H1 (cell line): ENCODE measurements around the gene CASS4. TPM values are rescaled to one million over a fixed set of nuclear protein-coding genes. Genes with fewer than 3 reads are reported as not detected.

Experiments used
- CTCF ChIA-PET: fragments of 300-600 bp; sonication (Branson Sonifier 250); formaldehyde crosslinking; loops from one replicate; lab custom pipeline; 2021; ENCODE audit not compliant: partially characterized antibody; lab: Charles Lee
- POLR2A ChIA-PET: fragments of 300-600 bp; sonication (Branson Sonifier 250); formaldehyde crosslinking; loops from one replicate; lab custom pipeline; 2021; ENCODE audit warnings: inconsistent platforms; ENCODE audit not compliant: partially characterized antibody; lab: Charles Lee
- DNase-seq, 2 experiments: peaks; one replicate each; pipeline versions ENCODE4 v3.0.0 to v3.0.0-alpha.2; 2010 to 2022; ENCODE audit warnings: low spot score in 2 of 2, low read depth in 1 of 2, mixed read lengths in 1 of 2
- FAIRE-seq: peaks from 2 replicates; lab custom pipeline; 2011; peaks lifted over from hg19 to GRCh38; lab: Jason Lieb, UNC
- H2AFZ ChIP-seq: 2 replicates; pipeline ENCODE4 v1.8.1; 2012; ENCODE audit warnings: low read length, inconsistent platforms
- H2AK5ac ChIP-seq: 2 replicates; pipeline ENCODE4 v1.6.1; 2013; ENCODE audit warnings: low read depth, low read length
- H2BK120ac ChIP-seq: replicated peaks from 2 replicates; pipeline ENCODE3; 2013; ENCODE audit warnings: low read depth, low read length, inconsistent platforms
- H2BK12ac ChIP-seq: 2 replicates; pipeline ENCODE4 v1.6.1; 2013; ENCODE audit warnings: low read depth, low read length
- H2BK15ac ChIP-seq: 2 replicates; pipeline ENCODE4 v1.6.1; 2013; ENCODE audit warnings: low read length
- H2BK20ac ChIP-seq: 2 replicates; pipeline ENCODE4 v1.6.1; 2013; ENCODE audit warnings: low read length
- H2BK5ac ChIP-seq: 2 replicates; pipeline ENCODE4 v1.6.1; 2013; ENCODE audit warnings: low read depth, low read length
- H3K14ac ChIP-seq: 2 replicates; pipeline ENCODE4 v1.6.1; 2013; ENCODE audit warnings: inconsistent platforms; ENCODE audit not compliant: insufficient read length
- H3K18ac ChIP-seq: 2 replicates; pipeline ENCODE4 v1.6.1; 2013; ENCODE audit warnings: low read length; ENCODE audit errors: extremely low read depth
- H3K23ac ChIP-seq: 2 replicates; pipeline ENCODE4 v1.6.1; 2013; ENCODE audit warnings: inconsistent platforms; ENCODE audit not compliant: insufficient read length
- H3K23me2 ChIP-seq: 2 replicates; pipeline ENCODE4 v1.6.1; 2013; ENCODE audit warnings: low read depth, low read length
- H3K27ac ChIP-seq: 2 replicates; pipeline ENCODE4 v1.6.1; 2011; ENCODE audit warnings: low read depth, low read length, inconsistent platforms
- H3K27me3 ChIP-seq, 4 experiments: replicated peaks in 1 of 4; 1 replicate in 1 of 4; 2 replicates in 3 of 4; pipeline versions ENCODE4 v1.6.1 to v1.8.1; 2011 to 2013; ENCODE audit warnings: low read length in 3 of 4, mild to moderate bottlenecking in 3 of 4, inconsistent platforms in 2 of 4, mixed read lengths in 2 of 4, moderate library complexity in 1 of 4; ENCODE audit not compliant: control insufficient read depth in 3 of 4, insufficient read depth in 3 of 4; ENCODE audit errors: extremely low read depth in 1 of 4
- H3K36me3 ChIP-seq, 4 experiments: 2 replicates each; pipeline versions ENCODE4 v1.6.1 to v1.8.1; 2011 to 2013; ENCODE audit warnings: mild to moderate bottlenecking in 4 of 4, low read length in 3 of 4, moderate library complexity in 2 of 4, control low read depth in 1 of 4, inconsistent platforms in 1 of 4; ENCODE audit not compliant: insufficient read depth in 4 of 4, control insufficient read depth in 2 of 4
- H3K4ac ChIP-seq: replicated peaks from 2 replicates; pipeline ENCODE3; 2013; ENCODE audit warnings: low read length, low read depth, mixed read lengths, inconsistent platforms; ENCODE audit not compliant: insufficient read length
- H3K4me1 ChIP-seq, 4 experiments: replicated peaks in 1 of 4; 1 replicate in 1 of 4; 2 replicates in 3 of 4; pipeline versions ENCODE4 v1.6.1 to v1.8.1; 2011 to 2013; ENCODE audit warnings: low read length in 3 of 4, inconsistent platforms in 2 of 4, mixed read lengths in 1 of 4; ENCODE audit not compliant: insufficient read depth in 4 of 4, control insufficient read depth in 3 of 4
- H3K4me2 ChIP-seq, 2 experiments: 2 replicates each; pipeline versions ENCODE4 v1.6.1 to v1.8.1; 2011 to 2013; ENCODE audit warnings: low read depth in 2 of 2, low read length in 2 of 2, control low read depth in 1 of 2, inconsistent platforms in 1 of 2, mild to moderate bottlenecking in 1 of 2; ENCODE audit not compliant: insufficient read depth in 1 of 2
- H3K4me3 ChIP-seq, 4 experiments: fragments of 200-600, 300-600 bp in 1 of 4; sonication (generic), shearing (Covaris generic), sonication (Bioruptor Twin) in 1 of 4; 2 replicates each; pipeline versions ENCODE4 v1.5.1 to v1.8.1; 2011 to 2016; ENCODE audit warnings: low read length in 4 of 4, low read depth in 3 of 4, control low read depth in 2 of 4, inconsistent platforms in 2 of 4, mild to moderate bottlenecking in 2 of 4, mixed read lengths in 1 of 4, moderate library complexity in 1 of 4; ENCODE audit not compliant: insufficient read depth in 2 of 4; ENCODE audit errors: extremely low read depth in 1 of 4
- H3K56ac ChIP-seq: replicated peaks from 2 replicates; pipeline ENCODE3; 2013; ENCODE audit warnings: low read depth, mild to moderate bottlenecking, mixed read lengths, low read length, inconsistent platforms; ENCODE audit not compliant: insufficient read length
- H3K79me1 ChIP-seq: 2 replicates; pipeline ENCODE4 v1.6.1; 2013; ENCODE audit warnings: low read depth, low read length, control low read depth
- H3K79me2 ChIP-seq, 2 experiments: 2 replicates each; pipeline versions ENCODE4 v1.6.1 to v1.8.1; 2012 to 2013; ENCODE audit warnings: low read length in 2 of 2, mild to moderate bottlenecking in 2 of 2, inconsistent platforms in 1 of 2; ENCODE audit not compliant: insufficient read depth in 2 of 2, control insufficient read depth in 1 of 2
- H3K9ac ChIP-seq, 4 experiments: replicated peaks in 1 of 4; 1 replicate in 1 of 4; 2 replicates in 3 of 4; pipeline versions ENCODE4 v1.6.1 to v1.8.1; 2011 to 2013; ENCODE audit warnings: low read depth in 3 of 4, low read length in 3 of 4, control low read depth in 2 of 4, mild to moderate bottlenecking in 2 of 4, moderate library complexity in 2 of 4, inconsistent platforms in 1 of 4; ENCODE audit errors: extremely low read depth in 1 of 4
- H3K9me3 ChIP-seq, 2 experiments: 2 replicates each; pipeline versions ENCODE4 v1.6.1 to v1.8.1; 2012 to 2013; ENCODE audit warnings: mild to moderate bottlenecking in 2 of 2, moderate library complexity in 2 of 2, control low read depth in 1 of 2, inconsistent platforms in 1 of 2, low read depth in 1 of 2, low read length in 1 of 2, mixed read lengths in 1 of 2; ENCODE audit not compliant: insufficient read depth in 2 of 2
- H4K20me1 ChIP-seq, 2 experiments: replicated peaks in 1 of 2; 2 replicates each; pipeline versions ENCODE3 to v1.8.1; 2011 to 2013; ENCODE audit warnings: inconsistent platforms in 2 of 2, low read length in 2 of 2, mild to moderate bottlenecking in 1 of 2; ENCODE audit not compliant: insufficient read depth in 2 of 2, control insufficient read depth in 1 of 2
- H4K5ac ChIP-seq: 2 replicates; pipeline ENCODE4 v1.6.1; 2013; ENCODE audit warnings: low read length, low read depth, mixed read lengths, inconsistent platforms; ENCODE audit not compliant: insufficient read length
- H4K8ac ChIP-seq: 2 replicates; pipeline ENCODE4 v1.8.0; 2013; ENCODE audit warnings: mild to moderate bottlenecking, moderate library complexity, low read length, inconsistent platforms; ENCODE audit not compliant: insufficient read depth; ENCODE audit errors: extremely low read depth
- H4K91ac ChIP-seq: replicated peaks from 2 replicates; pipeline ENCODE3; 2013; ENCODE audit warnings: low read length, mixed read lengths, inconsistent platforms; ENCODE audit not compliant: insufficient read length
- CREB1 ChIP-seq: IDR thresholded peaks from 2 replicates; pipeline ENCODE4 v1.6.1; 2012; ENCODE audit warnings: inconsistent platforms
- CTCF ChIP-seq, 3 experiments: IDR thresholded peaks; 1 replicate in 2 of 3; 2 replicates in 1 of 3; pipeline versions ENCODE4 v1.5.1 to v1.6.1; 2011; ENCODE audit warnings: low read length in 3 of 3, mild to moderate bottlenecking in 3 of 3, inconsistent platforms in 2 of 3, low read depth in 1 of 3, moderate library complexity in 1 of 3; ENCODE audit not compliant: insufficient read depth in 1 of 3; ENCODE audit errors: control extremely low read depth in 1 of 3
- RAD21 ChIP-seq, 2 experiments: IDR thresholded peaks in 1 of 2; conservative IDR thresholded peaks in 1 of 2; 2 replicates each; pipeline ENCODE4 v1.6.1; 2011; ENCODE audit warnings: low read depth in 2 of 2, low read length in 2 of 2, improper control_type of control experiment in 1 of 2, inconsistent platforms in 1 of 2, mild to moderate bottlenecking in 1 of 2, moderate library complexity in 1 of 2
- RBBP5 ChIP-seq: IDR thresholded peaks from 2 replicates; pipeline ENCODE4 v1.7.1; 2012; ENCODE audit warnings: low read depth, mild to moderate bottlenecking, inconsistent platforms, low read length, moderate library complexity, borderline replicate concordance
- SUZ12 ChIP-seq: fragments of 200-600 bp; sonication (generic); IDR thresholded peaks from 2 replicates; pipeline ENCODE4 v1.6.1; 2012; ENCODE audit warnings: mild to moderate bottlenecking, inconsistent platforms, low read length, moderate library complexity, mixed read lengths
- polyA plus RNA-seq, 7 experiments: library from polyadenylated mRNA; depleted of rRNA in 3 of 7; stranded (reverse) in 5 of 7; unstranded in 2 of 7; fragments of >200 nt in 5 of 7; fragments of 200-250 nt in 2 of 7; gene quantifications; 1 replicate in 5 of 7; 2 replicates in 1 of 7; 4 replicates in 1 of 7; pipeline versions ENCODE4 v1.2.1 to v1.2.3, GENCODE V29; 2011 to 2013; ENCODE audit warnings: missing spikeins in 2 of 7, mixed read lengths in 2 of 7
- total RNA-seq: library from RNA; stranded (reverse); fragmentation: NEBNext Ultra II Directional; extraction: Animal tissue kit (Norgen Biotek cat#: 25700); gene quantifications from 2 replicates; pipeline ENCODE4 v1.2.1, GENCODE V29; 2021

CASS4 gene
- total and polyA plus RNA-seq, 2 of the 8 experiments (the other 6 are each of a cell fraction or from before 2014, with no cell fraction given): not detected

- H2BK12ac ChIP-seq: no peak overlapping the region
- H3K27ac ChIP-seq: no peak overlapping the region
- no peak overlapping the region for H2BK120ac ChIP-seq
- H3K4me1 ChIP-seq: no peaks in the 10 kb centered on the region
- H3K14ac ChIP-seq: no peak overlapping the region
- no peaks in the 10 kb centered on the region for H3K9me3 ChIP-seq
- H3K23ac ChIP-seq: no peak overlapping the region
- H3K56ac ChIP-seq: no peak overlapping the region
- H2BK5ac ChIP-seq: no peak overlapping the region
- H3K9ac ChIP-seq: no peak overlapping the region
- H3K4ac ChIP-seq: no peak overlapping the region
- POLR2A ChIA-PET: no interaction called here
- H3K79me2 ChIP-seq: peaks cover 0 to 27% of the 10 kb centered on the region in 2 experiments; a peak in 2 of 4 replicates
- peaks cover 44 to 91% (median 73%) of the 10 kb centered on the region in 4 experiments for H3K36me3 ChIP-seq
- TF ChIP-seq RBBP5: no peak
- TF ChIP-seq RAD21 (IDR thresholded peaks at IDR 0.05 in 1 of 2, conservative IDR thresholded peaks at IDR 0.05 in 1 of 2; ENCODE audit: low read depth in 2 of 2, low read length in 2 of 2): peak; percentile 45 to 56
- no peak for TF ChIP-seq SUZ12
- peak in 2 of 3 experiments; percentile 45 to 83; a peak in 2 of 4 replicates for TF ChIP-seq CTCF (IDR thresholded peaks at IDR 0.05; ENCODE audit: control extremely low read depth in 1 of 3, insufficient read depth in 1 of 3, low read depth in 1 of 3, low read length in 3 of 3)
- no peak for TF ChIP-seq CREB1
- H3K79me1 ChIP-seq: peaks cover 2% of the 10 kb centered on the region; the same call in 1 of the 2 replicates
- no peak overlapping the region for H4K8ac ChIP-seq
- H3K23me2 ChIP-seq: no peaks in the 10 kb centered on the region
- H4K20me1 ChIP-seq: peaks cover under 1 to 4% of the 10 kb centered on the region in 2 experiments
- no peak overlapping the region for H3K4me3 ChIP-seq
- no peak overlapping the region for H4K91ac ChIP-seq
- CTCF ChIA-PET: interaction anchor here (0.6 to 1.6 kb wide), 5 partner anchors 13 to 178 kb away, joined by 3 to 5 read pairs (median 4); no protein-coding TSS in a partner anchor
- no peak overlapping the region for H3K18ac ChIP-seq
- DNase-seq: peak in 1 of 2 experiments; percentile 55
- no peak overlapping the region for H2BK15ac ChIP-seq
- H4K5ac ChIP-seq: no peak overlapping the region
- no peaks in the 10 kb centered on the region for H3K27me3 ChIP-seq
- H3K4me2 ChIP-seq: no peak overlapping the region
- no peak for FAIRE-seq
- H2AFZ ChIP-seq: no peak overlapping the region
- H2BK20ac ChIP-seq: no peak overlapping the region
- H2AK5ac ChIP-seq: no peak overlapping the region
These were observed 11.9 kb upstream of the CASS4 start for GRCh38 chr20:56400001-56400640.
